HG02571 (cell line): ENCODE results near the gene SERPINE2.

Experiments
- ATAC-seq: cut with Tn5 transposase; IDR thresholded peaks from one replicate; pipeline ENCODE4 v1.9.1; 2021; ENCODE audit warnings: mild to moderate bottlenecking, moderate library complexity; ENCODE audit not compliant: unreplicated experiment

SERPINE2 gene

DNA sequence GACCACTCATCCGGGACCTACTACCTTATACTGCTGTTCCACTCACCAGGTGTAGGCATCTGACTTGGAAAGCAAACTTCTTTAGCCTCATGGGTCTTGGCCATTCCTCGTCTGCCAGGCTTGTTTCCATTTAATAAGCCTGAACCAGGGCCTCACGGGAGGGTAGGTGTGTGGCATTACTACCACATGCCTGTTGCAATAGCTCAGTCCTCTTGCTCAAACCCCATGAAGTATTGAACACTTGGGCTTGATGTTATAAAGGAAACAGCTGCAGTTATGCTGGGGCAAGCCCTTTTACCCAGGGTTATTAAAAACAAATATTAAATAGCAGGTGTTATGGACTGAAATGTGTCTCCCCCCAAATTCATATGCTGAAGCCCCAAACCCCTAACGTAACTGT, 60.6 kb downstream of the SERPINE2 start:
- no peak for ATAC-seq

DNA sequence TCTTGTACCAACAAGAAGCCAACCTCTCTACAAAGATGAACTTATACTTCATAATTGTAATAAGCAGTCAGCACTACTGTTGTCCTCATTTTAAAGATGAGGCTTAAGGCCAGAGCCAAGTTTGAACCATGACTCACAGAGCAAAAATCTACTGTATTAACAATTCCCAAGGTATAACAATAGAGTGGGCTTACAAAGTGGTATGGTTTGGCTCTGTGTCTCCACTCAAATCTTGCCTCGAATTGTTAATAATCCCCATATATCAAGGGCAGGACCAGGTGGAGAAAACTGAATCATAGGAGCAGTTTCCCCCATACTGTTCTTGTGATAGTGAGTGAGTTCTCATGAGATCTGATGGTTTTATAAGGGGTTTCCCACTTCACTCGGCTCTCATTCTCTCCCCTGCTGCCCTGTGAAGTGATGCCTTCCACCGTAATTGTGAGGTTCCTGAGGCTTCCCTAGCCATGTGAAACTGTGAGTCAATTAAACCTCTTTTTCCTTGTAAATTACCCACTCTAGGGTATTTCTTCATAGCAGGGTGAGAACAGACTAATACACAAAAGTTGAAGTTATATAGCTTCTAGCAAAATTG, 62.4 kb downstream of the SERPINE2 start:
- ATAC-seq = no peak

GRCh38 chr2:223973606-223974005, 65.5 kb downstream of the SERPINE2 start:
- ATAC-seq = no peak

DNA sequence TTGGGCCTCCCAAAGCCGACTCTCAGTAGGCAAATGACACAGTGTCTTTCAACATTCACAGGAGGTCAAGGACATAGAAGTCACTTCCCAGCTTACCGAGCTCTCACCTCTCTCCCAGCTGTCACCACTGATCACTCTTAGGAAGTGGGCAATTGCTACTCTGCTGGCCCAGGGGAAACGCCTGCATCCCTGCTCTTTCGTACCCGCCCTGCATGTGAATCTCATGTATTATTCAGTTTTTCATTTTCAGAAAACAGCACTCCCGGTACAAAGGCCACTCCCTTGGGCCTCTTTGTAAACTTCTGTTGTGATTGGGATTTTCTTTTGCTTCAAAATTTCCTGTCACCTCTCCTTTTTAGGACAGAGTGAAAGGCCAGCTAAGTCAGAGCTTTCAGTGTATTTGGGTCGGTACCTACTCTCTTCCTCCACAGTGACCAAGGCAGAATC, 66.4 kb downstream of the SERPINE2 start:
- no peak for ATAC-seq

- no peak for ATAC-seq
These were observed 67.4 kb downstream of the SERPINE2 start for GRCh38 chr2:223971731-223972130.

GRCh38 chr2:223970343-223971128, 68.5 kb downstream of the SERPINE2 start:
- ATAC-seq = no peak

DNA sequence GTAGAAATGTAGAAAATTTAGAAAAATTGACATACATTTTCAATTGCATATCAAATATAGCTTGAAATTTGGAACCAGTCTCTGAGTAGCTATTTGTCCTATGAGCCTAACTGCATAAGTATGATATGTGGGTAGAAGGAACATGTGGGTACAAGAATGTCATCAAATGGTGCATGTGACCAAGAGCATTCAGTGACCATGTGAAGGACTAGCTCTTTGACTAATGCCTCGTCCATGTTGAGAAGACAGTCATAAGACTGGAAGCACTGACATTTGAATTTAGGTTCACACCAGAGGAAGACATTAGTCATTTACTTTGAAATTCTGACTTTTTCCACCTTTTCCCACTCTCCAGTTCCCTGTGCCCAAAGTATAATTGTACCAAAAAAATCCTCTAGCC, 69.2 kb downstream of the SERPINE2 start:
- no peak for ATAC-seq

DNA sequence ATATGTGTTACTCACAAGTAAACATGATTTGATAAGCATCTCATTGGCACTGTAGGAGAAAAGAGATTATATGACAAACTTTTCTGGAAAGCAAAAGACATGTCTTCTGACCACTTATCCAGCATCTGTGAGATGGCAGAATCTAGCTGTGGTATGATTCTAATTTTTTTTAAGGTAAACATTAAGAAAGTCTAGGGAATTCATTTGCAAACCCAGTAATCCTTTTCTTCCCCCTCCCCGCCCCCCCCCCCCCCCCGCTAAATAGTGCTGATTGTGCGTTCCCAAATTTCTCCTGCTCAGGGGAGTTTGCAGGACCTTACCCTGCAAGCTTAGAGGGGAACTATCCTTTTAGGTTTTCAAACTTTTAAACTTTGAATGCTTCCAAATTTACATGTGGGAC, 69.8 kb downstream of the SERPINE2 start:
- no peak for ATAC-seq

DNA sequence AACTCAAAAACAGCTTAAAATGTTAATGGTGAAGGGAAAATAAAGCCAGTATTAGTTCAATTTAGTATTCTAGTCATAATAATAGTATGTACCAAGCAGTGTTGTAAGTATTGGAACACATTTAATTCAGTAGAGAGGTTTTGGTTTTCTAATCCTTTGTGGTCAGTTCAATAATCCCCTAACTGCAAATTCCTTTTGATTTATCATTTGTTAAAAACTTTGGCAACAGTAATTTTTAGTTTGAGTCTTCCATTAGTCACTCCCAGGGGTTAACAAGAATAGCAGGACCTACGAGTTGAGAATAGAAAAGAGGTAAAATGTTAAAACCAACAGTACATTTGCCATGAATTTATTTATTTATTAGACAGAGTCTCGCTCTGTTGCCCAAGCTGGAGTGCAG, 71.1 kb downstream of the SERPINE2 start:
- ATAC-seq = no peak

GRCh38 chr2:223959688-223960087, 79.4 kb downstream of the SERPINE2 start:
- ATAC-seq = no peak

DNA sequence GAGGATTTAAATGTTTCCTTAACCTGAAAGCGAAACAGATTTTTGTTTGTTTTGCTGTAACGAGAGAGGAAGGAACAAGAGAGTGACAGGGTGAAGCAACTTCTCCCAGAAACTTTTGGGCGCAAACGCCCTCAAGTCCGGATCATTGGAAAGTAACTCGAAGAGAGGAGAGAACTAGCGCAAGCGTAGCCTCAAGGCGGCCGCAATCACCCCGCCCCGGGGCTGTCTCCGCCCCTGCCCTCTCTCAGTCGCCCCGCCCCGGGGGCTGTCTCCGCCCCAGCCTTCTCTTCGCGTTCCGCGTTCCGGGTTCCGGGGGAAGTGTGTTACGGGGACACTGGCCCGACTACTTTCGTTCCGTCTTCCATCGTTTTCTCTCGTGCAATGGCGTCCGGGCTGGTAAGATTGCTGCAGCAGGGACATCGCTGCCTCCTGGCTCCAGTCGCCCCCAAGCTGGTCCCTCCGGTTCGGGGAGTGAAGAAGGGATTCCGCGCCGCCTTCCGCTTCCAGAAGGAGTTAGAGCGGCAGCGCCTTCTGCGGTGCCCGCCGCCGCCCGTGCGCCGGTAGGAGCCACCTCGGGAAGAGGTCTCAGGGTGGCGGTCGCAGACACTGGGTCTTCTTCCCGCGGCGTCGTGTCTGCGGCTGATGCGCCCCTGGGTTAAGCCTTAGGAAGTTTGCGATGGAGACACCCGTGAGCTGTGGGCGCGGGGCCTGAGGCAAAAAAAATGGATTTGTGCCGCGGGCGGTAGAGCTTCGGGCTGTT, 81.8 kb downstream of the SERPINE2 start, which contains the start of gene MRPL44:
TSS of gene MRPL44 (plus strand) at position 372 of the 760 bp plus-strand sequence. CDS start at position 382, 10 bp downstream.
- ATAC-seq = peak; percentile 80

DNA sequence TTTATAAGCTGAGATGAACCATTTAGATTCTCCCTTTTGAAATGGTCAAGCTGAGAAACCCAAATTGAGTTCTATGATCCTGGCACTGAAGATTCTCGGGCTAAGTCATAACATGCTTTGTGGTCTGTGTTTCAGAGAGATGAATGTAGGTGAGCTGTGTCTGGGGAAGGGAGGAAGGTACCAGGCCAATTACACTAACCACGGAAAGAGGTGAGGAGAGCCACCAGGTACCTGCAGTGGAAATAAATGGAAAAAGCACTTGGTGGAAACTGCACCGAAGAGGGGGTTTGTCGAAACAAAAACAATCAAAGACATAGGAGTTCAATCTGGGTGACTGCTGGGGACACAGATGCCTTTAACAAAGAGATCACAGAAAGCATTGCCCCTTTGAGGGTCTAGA, 82.8 kb downstream of the SERPINE2 start:
- peak; percentile 31 for ATAC-seq

DNA sequence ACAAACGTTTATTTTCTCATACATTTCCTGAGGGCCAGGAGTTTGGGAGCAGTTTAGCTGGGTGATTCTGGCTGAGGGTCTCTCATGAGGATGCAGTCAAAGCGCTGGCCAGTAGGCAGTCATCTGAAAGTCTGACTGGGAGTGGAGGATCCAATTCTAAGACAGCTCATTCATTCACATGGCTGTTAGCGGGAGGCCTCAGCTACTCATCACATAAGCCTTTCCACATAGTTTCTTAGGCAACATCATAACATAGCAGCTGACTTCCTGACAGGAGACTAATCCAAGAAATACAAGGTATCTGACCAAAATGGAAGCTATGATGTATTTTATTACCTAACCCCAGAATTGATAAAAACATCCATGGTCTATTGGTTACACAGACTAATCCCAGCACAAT, 84.7 kb downstream of the SERPINE2 start:
- ATAC-seq = no peak

GRCh38 chr2:223952280-223952968, 86.7 kb downstream of the SERPINE2 start:
- ATAC-seq = peak; percentile 46

GRCh38 chr2:223950448-223951347, 88.4 kb downstream of the SERPINE2 start:
- no peak for ATAC-seq

DNA sequence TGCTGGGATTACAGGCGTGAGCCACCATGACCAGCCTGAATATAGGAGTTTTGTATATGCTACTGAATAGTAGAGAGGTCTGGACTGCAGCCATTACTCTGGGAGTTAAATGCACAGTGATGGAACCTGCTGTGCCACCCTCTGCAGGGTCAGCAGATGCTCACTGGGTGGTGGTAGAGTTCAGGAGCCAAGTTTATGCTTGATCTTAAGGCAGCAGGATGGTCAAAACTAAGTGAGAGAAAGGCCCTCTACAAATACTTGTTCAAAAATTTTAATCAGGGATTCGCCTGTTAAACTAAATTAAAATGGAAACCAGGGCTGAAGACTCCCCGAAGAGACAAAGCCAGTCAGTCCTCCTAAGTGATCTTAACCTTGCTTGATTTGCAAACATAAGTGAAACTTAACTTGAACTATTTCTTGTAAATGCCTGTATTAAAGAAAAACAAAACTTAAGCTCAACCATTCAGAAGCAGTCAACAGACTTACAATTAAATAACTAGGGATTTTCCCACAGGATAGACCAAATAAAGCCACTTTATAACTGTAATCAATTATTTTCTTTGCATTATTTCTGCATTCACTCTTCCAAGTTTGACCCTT, 89.7 kb downstream of the SERPINE2 start:
- ATAC-seq = no peak

DNA sequence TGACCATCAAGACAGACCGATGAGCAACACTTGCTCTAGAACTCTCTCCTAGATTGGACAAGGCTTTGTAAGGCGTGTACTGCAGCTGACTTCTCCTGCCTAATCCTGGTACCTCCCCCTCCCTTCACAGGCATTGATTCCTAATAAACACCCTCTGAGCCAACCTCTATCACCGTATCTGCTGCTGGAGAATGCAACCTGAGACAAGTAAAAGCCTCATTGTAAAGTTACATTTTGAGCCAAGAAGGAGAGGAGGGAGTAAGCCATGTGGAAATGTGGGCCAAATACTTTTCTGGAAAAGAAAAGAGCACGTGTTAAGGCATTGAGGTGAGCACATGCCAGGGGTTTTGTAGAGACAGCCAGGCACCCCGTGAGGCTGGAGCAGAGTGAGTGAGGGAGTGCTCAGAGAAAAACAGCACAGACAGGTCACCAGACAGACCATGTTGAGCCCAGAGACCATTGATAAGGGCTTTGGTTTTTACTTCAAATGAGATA, 91.3 kb downstream of the SERPINE2 start:
- ATAC-seq = no peak

DNA sequence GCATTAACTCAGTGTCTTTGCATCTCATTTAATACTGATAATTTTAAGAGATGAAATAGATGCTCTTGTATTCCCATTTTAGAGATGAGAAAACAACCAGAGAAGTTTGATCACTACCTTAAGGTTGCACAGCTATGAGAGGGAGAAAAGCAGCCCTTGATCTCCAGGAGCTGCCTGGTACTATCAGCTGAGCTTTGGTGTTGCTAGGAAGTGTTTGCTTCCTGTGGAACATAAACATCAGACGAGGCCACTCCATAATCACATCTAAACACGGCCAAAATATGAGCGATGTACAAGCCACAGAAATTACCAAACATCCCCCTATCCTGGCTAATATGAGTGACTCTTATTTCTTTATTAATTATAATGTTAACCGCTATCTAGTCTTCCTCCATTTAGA, 93.3 kb downstream of the SERPINE2 start:
- no peak for ATAC-seq

DNA sequence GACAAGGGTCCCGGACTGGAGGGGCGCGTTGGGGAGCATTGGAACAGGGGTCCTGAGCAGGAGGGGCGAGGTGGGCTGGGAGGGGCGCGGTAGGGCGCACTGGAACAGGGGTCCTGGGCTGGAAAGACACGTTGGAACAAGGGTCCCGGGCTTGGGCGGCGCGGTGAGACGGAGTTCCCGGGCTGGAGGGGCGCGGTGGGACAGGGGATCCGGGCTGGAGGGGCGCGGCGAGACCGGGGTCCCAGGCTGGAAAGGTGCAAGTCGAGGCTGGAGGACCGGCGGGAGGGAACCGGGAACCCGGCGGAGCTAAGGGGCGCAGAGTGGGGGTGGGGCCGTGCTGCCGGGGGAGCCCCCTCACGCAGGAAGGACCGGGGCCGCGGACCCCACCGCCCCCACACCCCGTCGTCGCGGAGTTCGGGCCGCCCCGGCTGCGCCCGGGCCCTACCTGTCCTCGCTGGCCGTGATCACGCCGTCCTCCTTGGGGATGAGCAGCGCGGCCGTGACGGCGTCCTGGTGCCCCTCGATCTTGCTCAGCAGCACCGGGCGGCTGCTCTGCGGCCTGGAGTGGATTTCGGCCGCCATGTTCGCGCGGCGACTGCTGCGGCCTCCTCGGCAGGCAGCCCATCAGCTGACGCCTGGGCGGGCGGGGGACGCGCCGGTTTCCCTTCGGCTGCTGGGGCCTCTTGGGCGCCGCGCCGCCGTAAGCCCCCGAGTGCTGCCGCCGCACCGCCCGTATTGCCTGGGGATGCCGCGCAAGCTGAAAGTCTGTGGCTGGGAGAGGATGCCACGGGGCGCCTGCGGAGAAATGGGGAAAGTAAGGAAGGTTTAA, 94.2 kb downstream of the SERPINE2 start, which contains the start of gene WDFY1:
TSS of gene WDFY1 (minus strand) at position 633 of the 829 bp plus-strand sequence. CDS start at position 582, 51 bp downstream.
- peak; percentile 70 for ATAC-seq
